GM12865 (cell line): ENCODE results near the gene CCDC180.

Source experiments
- DNase-seq: peaks from one replicate; pipeline ENCODE4 v3.0.0; 2010; ENCODE audit warnings: low read depth
- H3K4me3 ChIP-seq: 2 replicates; pipeline ENCODE4 v1.5.1; 2011; ENCODE audit warnings: mild to moderate bottlenecking, low read depth, low read length, control low read depth
- TF ChIP-seq, protein P1 (sequence below): IDR thresholded peaks from 2 replicates; pipeline ENCODE4 v1.5.1; 2011; ENCODE audit warnings: low read length, control low read depth, low read depth, inconsistent platforms; ENCODE audit not compliant: insufficient read depth; ENCODE audit errors: missing control alignments

The CCDC180 gene

GRCh38 chr9:97310896-97311295, 3.4 kb downstream of the CCDC180 start:
- H3K4me3 ChIP-seq: no peak overlapping the region
- no peak for DNase-seq
- TF ChIP-seq, protein P1, sequence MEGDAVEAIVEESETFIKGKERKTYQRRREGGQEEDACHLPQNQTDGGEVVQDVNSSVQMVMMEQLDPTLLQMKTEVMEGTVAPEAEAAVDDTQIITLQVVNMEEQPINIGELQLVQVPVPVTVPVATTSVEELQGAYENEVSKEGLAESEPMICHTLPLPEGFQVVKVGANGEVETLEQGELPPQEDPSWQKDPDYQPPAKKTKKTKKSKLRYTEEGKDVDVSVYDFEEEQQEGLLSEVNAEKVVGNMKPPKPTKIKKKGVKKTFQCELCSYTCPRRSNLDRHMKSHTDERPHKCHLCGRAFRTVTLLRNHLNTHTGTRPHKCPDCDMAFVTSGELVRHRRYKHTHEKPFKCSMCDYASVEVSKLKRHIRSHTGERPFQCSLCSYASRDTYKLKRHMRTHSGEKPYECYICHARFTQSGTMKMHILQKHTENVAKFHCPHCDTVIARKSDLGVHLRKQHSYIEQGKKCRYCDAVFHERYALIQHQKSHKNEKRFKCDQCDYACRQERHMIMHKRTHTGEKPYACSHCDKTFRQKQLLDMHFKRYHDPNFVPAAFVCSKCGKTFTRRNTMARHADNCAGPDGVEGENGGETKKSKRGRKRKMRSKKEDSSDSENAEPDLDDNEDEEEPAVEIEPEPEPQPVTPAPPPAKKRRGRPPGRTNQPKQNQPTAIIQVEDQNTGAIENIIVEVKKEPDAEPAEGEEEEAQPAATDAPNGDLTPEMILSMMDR: no peak

DNA sequence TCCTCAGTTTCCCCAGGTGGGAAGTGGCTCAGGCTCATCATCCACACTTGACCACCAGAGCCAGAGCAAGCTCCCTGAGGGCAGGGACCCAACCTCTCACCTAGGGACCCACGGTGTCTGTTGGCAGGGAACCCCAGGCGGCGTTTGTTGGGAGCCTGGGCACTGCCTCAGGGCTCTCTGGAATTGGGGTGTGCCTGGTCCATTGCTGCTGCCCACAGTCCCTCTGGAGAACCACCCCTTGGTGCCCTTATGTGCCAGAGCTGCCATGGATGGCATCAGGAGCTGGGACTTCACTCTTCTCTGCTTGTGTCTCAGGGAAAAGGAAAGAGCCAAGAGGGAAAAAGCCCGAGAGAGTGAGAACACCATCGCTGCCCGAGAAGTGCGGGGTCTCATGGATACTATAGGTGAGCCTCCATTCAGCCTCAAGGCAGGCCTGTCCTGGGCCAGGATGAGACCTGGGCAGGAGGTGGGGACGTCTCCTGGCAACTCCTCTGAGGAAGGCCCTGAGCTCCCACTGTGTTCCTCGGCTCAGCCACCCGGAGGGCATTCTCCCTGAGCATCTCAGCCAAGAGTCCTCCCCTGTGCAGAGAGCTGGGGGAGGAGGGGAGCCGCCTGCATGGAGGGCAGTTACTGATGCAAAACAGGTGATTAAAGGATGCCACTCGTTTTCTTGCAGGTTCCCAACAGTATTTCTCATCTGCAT, 4.5 kb downstream of the CCDC180 start:
- no peak for DNase-seq
- TF ChIP-seq, protein P1: no peak
- H3K4me3 ChIP-seq: no peak overlapping the region

DNA sequence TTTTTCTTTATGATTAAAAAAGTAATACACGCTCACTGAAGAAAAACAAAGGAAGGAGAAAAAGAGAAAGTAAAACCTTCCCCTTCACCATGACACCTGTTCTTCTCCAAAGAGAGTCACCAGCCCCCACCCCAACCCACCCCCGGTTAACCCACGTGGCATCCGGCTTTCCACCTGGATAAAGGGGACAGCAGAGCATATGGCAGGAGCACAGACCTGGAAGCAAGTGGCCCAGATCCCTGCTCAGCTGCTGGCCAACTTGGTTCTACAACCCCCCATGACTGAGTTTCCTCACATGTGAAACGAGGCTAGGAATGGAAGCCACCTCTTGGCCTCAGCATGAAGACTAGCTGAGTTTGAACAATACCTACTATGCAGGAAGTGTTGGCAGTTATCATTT, 5.1 kb downstream of the CCDC180 start:
- H3K4me3 ChIP-seq: no peak overlapping the region
- no peak for DNase-seq
- TF ChIP-seq, protein P1: no peak

- no peak for DNase-seq
- TF ChIP-seq, protein P1: no peak
- no peak overlapping the region for H3K4me3 ChIP-seq
Observed at GRCh38 chr9:97313243-97313642, 5.8 kb downstream of the CCDC180 start.

DNA sequence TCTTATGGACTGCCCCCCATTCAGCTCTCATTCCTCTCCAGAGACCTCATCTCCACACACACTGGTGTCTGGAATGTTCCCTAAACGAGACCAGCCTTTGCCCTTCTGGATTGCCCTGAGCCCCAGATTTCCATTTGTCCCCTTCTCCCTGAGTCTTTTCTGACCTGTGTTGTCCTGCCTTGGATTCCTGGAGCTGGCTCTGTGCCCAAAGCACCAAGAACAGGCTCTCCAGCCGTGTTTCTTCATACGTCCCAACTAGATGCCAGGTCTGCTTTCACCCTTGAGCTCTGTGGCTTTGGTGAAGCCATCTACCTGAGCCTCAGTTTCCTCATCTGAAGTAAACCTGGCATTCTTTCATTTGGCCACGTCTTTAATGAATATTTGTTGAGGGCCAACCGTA, 6.3 kb downstream of the CCDC180 start:
- TF ChIP-seq, protein P1: no peak
- H3K4me3 ChIP-seq: no peak overlapping the region
- DNase-seq: no peak

DNA sequence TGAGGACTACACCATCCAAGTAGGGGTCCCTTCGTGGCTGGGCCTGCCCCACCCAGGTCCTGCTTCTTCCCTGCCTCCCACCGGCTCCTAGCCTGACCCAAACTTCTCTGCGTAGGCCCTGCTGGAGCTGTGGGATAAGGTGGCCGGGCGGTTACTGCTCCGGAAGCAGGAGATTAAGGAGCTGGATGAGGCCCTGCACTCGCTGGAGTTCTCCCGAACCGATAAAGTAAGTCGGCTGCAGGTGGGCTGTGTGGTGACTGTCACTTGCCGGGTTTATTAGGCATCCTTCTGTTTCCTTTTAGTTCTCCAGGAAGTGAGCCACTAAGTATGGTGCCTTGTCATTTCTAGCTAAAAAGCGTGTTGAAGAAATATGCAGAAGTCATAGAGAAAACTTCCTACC, 7.0 kb downstream of the CCDC180 start:
- no peak overlapping the region for H3K4me3 ChIP-seq
- TF ChIP-seq, protein P1: no peak
- DNase-seq: no peak

DNA sequence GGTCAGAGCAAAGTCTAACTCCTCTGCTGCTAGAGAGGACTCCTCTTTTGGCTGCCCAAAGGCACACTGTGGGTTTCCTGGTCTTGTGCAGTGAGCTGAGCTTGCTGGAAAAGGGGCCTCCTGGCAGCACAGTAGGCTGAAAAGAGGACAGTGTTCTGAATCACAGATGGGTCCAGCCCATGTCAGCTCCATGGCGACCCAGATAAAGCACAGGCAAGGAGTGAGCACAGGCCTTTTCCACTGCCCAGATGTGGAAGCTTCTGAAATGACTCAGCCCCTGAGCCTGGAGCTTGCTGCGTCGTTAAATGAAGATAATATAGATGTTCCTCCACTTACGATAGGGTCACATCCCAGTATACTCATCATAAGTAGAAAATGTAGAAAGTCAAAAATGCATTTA, 8.1 kb downstream of the CCDC180 start:
- TF ChIP-seq, protein P1: no peak
- no peak overlapping the region for H3K4me3 ChIP-seq
- no peak for DNase-seq
